NCI-H146 (cell line): Measurements from ENCODE around the gene EML6.
A peak's percentile ranks its signal among the peaks of the same experiment; 100 is the strongest.
"Not testable (repeated sequence)": the region's sequence is repeated elsewhere in the genome, so short reads cannot be mapped to it uniquely, and the experiment has no call there.

ENCODE experiments used
- DNase-seq: peaks from one replicate; lab custom pipeline; 2025; lab: John Stamatoyannopoulos, UW

Gene EML6

GRCh38 chr2:54805255-54805654, 81.8 kb downstream of the EML6 start:
- no peak for DNase-seq

GRCh38 chr2:54806975-54807374, 83.5 kb downstream of the EML6 start:
- no peak for DNase-seq

- DNase-seq: no peak
These were observed 85.2 kb downstream of the EML6 start for GRCh38 chr2:54808661-54809060.

GRCh38 chr2:54809819-54810218, 86.4 kb downstream of the EML6 start:
- DNase-seq: no peak

GRCh38 chr2:54810246-54810645, 86.8 kb downstream of the EML6 start:
- DNase-seq: no peak

- no peak for DNase-seq
These were observed 90.1 kb downstream of the EML6 start for GRCh38 chr2:54813584-54813983.

- peak; percentile 45 for DNase-seq
These were observed 91.1 kb downstream of the EML6 start for GRCh38 chr2:54814389-54815147.

GRCh38 chr2:54815148-54815539, 91.7 kb downstream of the EML6 start:
- no peak for DNase-seq

GRCh38 chr2:54818226-54818625, 94.8 kb downstream of the EML6 start:
- no peak for DNase-seq

GRCh38 chr2:54820558-54820957, 97.1 kb downstream of the EML6 start:
- DNase-seq: no peak

- DNase-seq: no peak
These were observed 101.1 kb downstream of the EML6 start for GRCh38 chr2:54824567-54824966.

GRCh38 chr2:54830546-54830945, 107.1 kb downstream of the EML6 start:
- DNase-seq: no peak

GRCh38 chr2:54831480-54831879, 108.0 kb downstream of the EML6 start:
- DNase-seq: no peak

GRCh38 chr2:54834721-54835120, 111.3 kb downstream of the EML6 start:
- DNase-seq: no peak

GRCh38 chr2:54836477-54836876, 113.0 kb downstream of the EML6 start:
- DNase-seq: no peak

- peak; percentile 62 for DNase-seq
These were observed 115.1 kb downstream of the EML6 start for GRCh38 chr2:54838585-54839035.

GRCh38 chr2:54839461-54840255, 116.2 kb downstream of the EML6 start:
- no peak for DNase-seq

- peak; percentile 20 for DNase-seq
These were observed 117.4 kb downstream of the EML6 start for GRCh38 chr2:54840559-54841468.

GRCh38 chr2:54841500-54841899, 118.0 kb downstream of the EML6 start:
- not testable (repeated sequence) for DNase-seq

- no peak for DNase-seq
These were observed 121.6 kb downstream of the EML6 start for GRCh38 chr2:54845094-54845493.

- no peak for DNase-seq
These were observed 122.1 kb downstream of the EML6 start for GRCh38 chr2:54845514-54845913.
